Medulla oblongata (tissue), 1 donor: ENCODE measurements around the gene ATAD3C.
"Not testable (repeated sequence)": the region's sequence is repeated elsewhere in the genome, so short reads cannot be mapped to it uniquely, and the experiment has no call there.

Experiments used
- DNase-seq: peaks from one replicate; pipeline ENCODE4 v3.0.0-alpha.2; 2015; ENCODE audit errors: extremely low spot score

ATAD3C gene

DNA sequence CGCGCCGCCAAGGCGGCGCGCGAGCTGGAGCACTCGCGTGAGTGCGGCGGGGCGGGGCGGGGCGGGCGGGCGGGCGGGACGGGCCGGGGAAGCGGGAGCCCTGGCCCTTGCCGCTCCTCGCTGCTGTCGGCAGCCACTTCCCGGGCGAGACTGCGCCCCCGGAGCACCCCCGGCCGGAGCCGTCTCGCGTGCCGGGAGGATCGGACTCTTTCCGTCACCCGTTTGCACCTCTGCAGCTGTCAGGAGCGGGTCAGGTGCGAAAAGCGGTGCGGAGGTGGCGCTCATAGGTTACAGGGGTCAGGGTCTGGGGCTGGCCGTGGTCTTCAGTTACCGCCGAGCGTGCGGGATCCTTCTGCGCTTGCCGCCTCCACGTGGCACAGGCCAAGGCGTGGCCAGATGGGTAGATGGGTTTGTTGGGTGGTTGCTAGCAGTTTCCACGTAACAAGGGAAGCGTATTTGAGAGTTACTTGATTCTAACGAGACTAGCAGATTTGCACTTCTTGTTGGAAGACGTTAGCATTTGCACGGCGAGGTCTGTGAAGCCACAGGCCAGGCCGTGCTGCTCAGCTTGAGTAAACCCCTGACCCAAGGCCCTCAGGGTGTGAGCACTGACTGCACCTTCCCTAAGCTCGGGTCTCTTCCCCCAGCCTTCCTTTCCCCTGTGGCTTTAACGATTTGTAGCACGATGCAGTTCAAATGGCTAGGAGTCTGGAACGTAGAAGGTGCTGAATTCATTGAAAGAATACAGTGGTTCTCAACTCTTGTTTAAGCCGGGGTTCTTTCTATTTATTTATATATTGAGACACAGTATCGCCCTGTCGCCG lies 22.8 kb downstream of the ATAD3C start:
- not testable (repeated sequence) for DNase-seq

GRCh38 chr1:1476011-1476410 lies 26.5 kb downstream of the ATAD3C start:
- DNase-seq = not testable (repeated sequence)

DNA sequence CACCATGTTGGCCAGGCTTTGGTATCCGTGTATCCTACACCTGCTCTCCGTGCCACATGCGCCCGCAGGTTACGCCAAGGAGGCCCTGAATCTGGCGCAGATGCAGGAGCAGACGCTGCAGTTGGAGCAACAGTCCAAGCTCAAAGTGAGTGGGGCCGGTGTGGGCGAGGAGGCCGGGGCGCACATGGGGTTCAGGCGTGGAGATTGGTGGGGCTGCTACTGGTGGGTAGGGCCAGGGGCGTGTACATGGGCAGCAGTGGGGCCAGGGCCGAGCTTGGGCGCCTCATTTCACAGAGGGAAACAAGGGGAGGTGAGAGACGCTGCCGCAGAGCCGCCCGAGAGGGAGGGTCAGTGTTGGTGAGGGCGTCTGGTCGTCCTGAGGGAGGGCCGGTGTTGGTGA lies 27.7 kb downstream of the ATAD3C start:
- DNase-seq = no peak

- no peak for DNase-seq
Measured at GRCh38 chr1:1479547-1480487, 30.3 kb downstream of the ATAD3C start.

- DNase-seq = not testable (repeated sequence)
Measured at GRCh38 chr1:1480488-1480867, 31.0 kb downstream of the ATAD3C start.

DNA sequence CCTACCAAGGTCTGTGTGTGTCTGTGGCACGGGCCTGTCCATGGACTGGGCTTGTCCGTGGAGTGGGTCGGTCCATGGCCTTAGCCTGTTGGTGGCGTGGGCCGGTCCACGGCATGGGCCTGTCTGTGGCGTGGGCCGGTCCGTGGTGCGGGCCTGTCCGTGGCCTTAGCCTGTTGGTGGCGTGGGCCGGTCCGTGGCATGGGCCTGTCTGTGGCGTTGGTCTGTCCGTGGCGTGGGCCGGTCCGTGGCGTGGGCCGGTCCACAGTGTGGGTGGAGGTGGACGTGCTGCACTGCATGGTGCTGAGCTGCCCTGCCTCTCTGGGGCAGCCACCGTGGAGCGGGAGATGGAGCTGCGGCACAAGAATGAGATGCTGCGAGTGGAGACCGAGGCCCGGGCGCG lies 32.3 kb downstream of the ATAD3C start:
- DNase-seq = not testable (repeated sequence)

DNA sequence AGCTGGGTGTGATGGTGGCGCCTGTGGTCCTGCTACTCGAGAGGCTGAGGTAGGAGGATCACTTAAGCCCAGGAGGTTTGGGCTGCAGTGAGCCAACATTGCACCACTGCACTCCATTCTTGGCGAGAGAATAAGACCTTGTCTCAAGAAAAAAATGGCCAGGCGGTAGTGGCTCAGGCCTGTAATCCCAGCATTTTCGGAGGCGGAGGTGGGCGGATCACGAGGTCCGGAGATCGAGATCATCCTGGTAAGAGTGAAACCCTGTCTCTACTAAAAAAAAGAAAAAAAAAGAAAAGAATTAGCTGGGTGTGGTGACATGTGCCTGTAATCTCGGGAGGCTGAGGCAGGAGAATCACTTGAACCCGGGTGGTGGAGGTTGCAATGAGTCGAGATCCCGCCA lies 33.4 kb downstream of the ATAD3C start:
- no peak for DNase-seq

GRCh38 chr1:1483714-1484113 lies 34.2 kb downstream of the ATAD3C start:
- no peak for DNase-seq

- not testable (repeated sequence) for DNase-seq
Measured at GRCh38 chr1:1484976-1485750, 35.7 kb downstream of the ATAD3C start.

DNA sequence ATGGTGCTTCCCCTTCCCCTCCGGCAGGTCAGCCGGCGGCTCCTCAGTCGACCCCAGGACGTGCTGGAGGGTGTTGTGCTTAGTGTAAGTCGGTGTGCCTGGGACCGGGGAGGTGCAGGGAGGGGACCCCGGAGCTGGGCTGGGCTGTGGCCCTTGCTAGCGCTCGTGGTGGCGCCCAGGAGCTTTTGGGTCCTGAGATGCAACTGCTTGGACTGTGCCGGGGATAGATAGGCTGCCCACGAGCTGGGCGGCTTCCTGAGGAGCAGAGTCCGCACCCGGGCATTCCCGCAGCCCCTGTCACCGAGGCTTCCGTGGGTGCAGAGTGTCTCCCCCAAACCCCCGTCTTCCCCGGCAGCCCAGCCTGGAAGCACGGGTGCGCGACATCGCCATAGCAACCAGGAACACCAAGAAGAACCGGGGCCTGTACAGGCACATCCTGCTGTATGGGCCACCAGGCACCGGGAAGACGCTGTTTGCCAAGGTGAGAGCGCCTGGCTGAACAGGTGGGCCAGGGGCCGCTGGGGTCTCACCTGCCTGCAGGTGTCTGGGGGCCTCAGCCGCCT lies 36.3 kb downstream of the ATAD3C start:
- DNase-seq = not testable (repeated sequence)

- DNase-seq = no peak
Measured at GRCh38 chr1:1487701-1488100, 38.2 kb downstream of the ATAD3C start.

- no peak for DNase-seq
Measured at GRCh38 chr1:1489231-1489630, 39.7 kb downstream of the ATAD3C start.

GRCh38 chr1:1489861-1490260 lies 40.4 kb downstream of the ATAD3C start:
- DNase-seq = no peak

- DNase-seq = no peak
Measured at GRCh38 chr1:1490633-1491230, 41.2 kb downstream of the ATAD3C start.

GRCh38 chr1:1491601-1492000 lies 42.1 kb downstream of the ATAD3C start:
- DNase-seq = no peak

- DNase-seq = not testable (repeated sequence)
Measured at GRCh38 chr1:1494311-1494710, 44.8 kb downstream of the ATAD3C start.

DNA sequence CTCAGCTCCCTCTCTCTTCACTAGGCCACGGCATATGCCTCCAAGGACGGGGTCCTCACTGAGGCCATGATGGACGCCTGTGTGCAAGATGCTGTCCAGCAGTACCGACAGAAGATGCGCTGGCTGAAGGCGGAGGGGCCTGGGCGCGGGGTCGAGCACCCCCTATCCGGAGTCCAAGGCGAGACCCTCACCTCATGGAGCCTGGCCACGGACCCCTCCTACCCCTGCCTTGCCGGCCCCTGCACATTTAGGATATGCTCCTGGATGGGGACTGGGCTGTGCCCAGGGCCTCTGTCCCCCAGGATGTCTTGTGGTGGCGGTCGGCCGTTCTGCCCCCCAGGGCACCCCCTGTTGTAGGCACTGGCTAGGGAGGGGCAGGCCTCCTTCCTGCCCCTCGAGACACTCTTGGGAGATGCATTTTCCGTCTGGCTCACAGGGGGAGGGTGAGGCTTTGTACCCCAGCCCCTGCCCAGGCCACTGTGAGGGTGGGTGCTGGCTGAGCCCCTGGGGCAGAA lies 46.0 kb downstream of the ATAD3C start:
- not testable (repeated sequence) for DNase-seq

DNA sequence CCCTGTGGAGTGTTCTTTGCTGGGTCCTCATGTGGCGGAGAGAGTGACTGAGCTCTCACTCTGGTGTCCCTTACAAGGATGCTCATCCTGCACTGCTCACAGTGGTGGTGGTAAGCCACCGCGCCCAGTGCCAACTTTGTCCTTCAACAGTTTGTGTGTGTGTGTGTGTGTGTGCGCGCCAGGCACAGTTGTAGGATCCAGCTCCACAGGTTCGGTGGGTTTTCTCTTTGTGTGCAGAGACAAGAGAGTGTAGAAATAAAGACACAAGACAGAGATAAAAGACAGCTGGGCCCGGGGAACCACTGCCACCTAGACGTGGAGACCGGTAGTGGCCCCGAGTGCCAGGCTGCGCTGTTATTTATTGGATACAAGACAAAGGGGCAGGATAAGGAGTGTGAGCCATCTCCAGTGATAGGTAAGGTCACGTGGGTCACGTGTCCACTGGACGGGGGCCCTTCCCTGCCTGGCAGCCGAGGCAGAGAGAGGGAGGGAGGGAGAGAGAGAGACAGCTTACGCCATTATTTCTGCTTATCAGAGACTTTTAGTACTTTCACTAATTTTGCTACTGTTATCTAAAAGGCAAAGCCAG lies 55.4 kb downstream of the ATAD3C start:
- DNase-seq = peak; percentile 54

- peak; percentile 35 for DNase-seq
Measured at GRCh38 chr1:1505366-1505798, 55.9 kb downstream of the ATAD3C start.

DNA sequence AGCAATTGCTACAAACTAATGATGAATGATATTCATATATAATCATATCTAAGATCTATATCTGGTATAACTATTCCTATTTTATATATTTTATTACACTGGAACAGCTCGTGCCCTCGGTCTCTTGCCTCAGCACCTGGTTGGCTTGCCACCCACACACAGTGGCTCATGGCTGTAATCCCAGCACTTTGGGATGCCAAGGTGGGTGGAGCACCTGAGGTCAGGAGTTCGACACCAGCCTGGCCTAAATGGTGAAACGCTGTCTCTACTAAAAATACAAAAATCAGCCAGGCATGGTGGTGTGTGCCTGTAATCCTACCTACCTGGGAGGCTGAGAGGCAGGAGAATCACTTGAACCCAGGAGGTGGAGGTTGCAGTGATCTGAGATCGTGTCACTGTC lies 56.3 kb downstream of the ATAD3C start:
- not testable (repeated sequence) for DNase-seq
